GM23338 (cell line): ENCODE results near the gene MAGEA4. TPM values are rescaled to one million over a fixed set of nuclear protein-coding genes. Genes with fewer than 3 reads are reported as not detected.
A peak's percentile ranks its signal among the peaks of the same experiment; 100 is the strongest.

ENCODE experiments used
- ATAC-seq: fragments of 200-7000 bp; cut with Tn5 transposase; 3 replicates; pipeline ENCODE4 v1.9.1; 2020
- DNase-seq: peaks from one replicate; pipeline ENCODE4 v3.0.0-alpha.2; 2015; ENCODE audit warnings: low spot score
- H2AFZ ChIP-seq: fragments of 200-600 bp; sonication (generic); 2 replicates; pipeline ENCODE4 v1.8.0; 2016; ENCODE audit warnings: antibody characterized with exemption, mild to moderate bottlenecking, moderate library complexity
- H3F3A ChIP-seq: fragments of 200-600 bp; sonication (generic); replicated peaks from 2 replicates; pipeline ENCODE4 v1.8.0; 2017; ENCODE audit warnings: antibody characterized with exemption, mixed run types, low read depth
- H3K27ac ChIP-seq: fragments of 200-600 bp; sonication (generic); 2 replicates; pipeline ENCODE4 v1.6.1; 2016; ENCODE audit warnings: low read depth
- H3K27me3 ChIP-seq: fragments of 200-600 bp; sonication (generic); 2 replicates; pipeline ENCODE4 v1.8.0; 2016; ENCODE audit warnings: mild to moderate bottlenecking, mixed run types, moderate library complexity; ENCODE audit not compliant: insufficient read depth
- H3K36me3 ChIP-seq: fragments of 200-600 bp; sonication (generic); 2 replicates; pipeline ENCODE4 v1.8.0; 2016; ENCODE audit warnings: mild to moderate bottlenecking; ENCODE audit not compliant: insufficient read depth
- H3K4me1 ChIP-seq: fragments of 200-600 bp; sonication (generic); 2 replicates; pipeline ENCODE4 v1.8.0; 2016; ENCODE audit warnings: mild to moderate bottlenecking, moderate library complexity; ENCODE audit not compliant: insufficient read depth
- H3K4me2 ChIP-seq: fragments of 200-600 bp; sonication (generic); 2 replicates; pipeline ENCODE4 v1.7.1; 2017; ENCODE audit warnings: mixed run types
- H3K4me3 ChIP-seq: fragments of 200-600 bp; sonication (generic); 2 replicates; pipeline ENCODE4 v1.6.1; 2016; ENCODE audit warnings: mixed run types
- H3K79me2 ChIP-seq: fragments of 200-600 bp; sonication (generic); replicated peaks from 2 replicates; pipeline ENCODE4 v1.8.0; 2017; ENCODE audit warnings: mild to moderate bottlenecking; ENCODE audit not compliant: insufficient read depth
- H3K9me2 ChIP-seq: fragments of 200-600 bp; sonication (generic); 2 replicates; pipeline ENCODE4 v1.8.0; 2017; ENCODE audit not compliant: insufficient read depth
- H4K20me1 ChIP-seq: fragments of 200-600 bp; sonication (generic); replicated peaks from 2 replicates; pipeline ENCODE4 v1.8.0; 2017; ENCODE audit warnings: mild to moderate bottlenecking; ENCODE audit not compliant: insufficient read depth
- H3K27ac Mint-ChIP-seq: 2 replicates; pipeline ENCODE4 v1.8.0; 2020; ENCODE audit warnings: inconsistent platforms, mild to moderate bottlenecking, moderate library complexity, mixed read lengths
- H3K27me3 Mint-ChIP-seq: 3 replicates; pipeline ENCODE4 v1.8.0; 2022; ENCODE audit warnings: low read depth, mild to moderate bottlenecking, moderate library complexity, mixed read lengths, inconsistent platforms; ENCODE audit not compliant: insufficient read depth, poor library complexity
- H3K36me3 Mint-ChIP-seq: 3 replicates; pipeline ENCODE4 v1.8.0; 2021; ENCODE audit warnings: low read depth, mild to moderate bottlenecking, inconsistent platforms, moderate library complexity, mixed read lengths
- H3K4me1 Mint-ChIP-seq: 3 replicates; pipeline ENCODE4 v1.8.0; 2020; ENCODE audit warnings: mild to moderate bottlenecking, inconsistent platforms, mixed read lengths
- H3K4me3 Mint-ChIP-seq: 3 replicates; pipeline ENCODE4 v1.8.0; 2021; ENCODE audit warnings: moderate library complexity, mild to moderate bottlenecking, inconsistent platforms, mixed read lengths
- H3K9me3 Mint-ChIP-seq: 3 replicates; pipeline ENCODE4 v1.8.0; 2020; ENCODE audit warnings: moderate library complexity, mild to moderate bottlenecking, inconsistent platforms, mixed read lengths
- CREB1 ChIP-seq: fragments of 250-450 bp; sonication (Bioruptor Pico); IDR thresholded peaks from 2 replicates; pipeline ENCODE4 v1.5.0; 2020; ENCODE audit warnings: low read depth, mild to moderate bottlenecking, moderate library complexity
- CTCF ChIP-seq, 2 experiments: fragments of 200-600 bp in 1 of 2; sonication (generic) in 1 of 2; conservative IDR thresholded peaks; 2 replicates each; pipeline versions ENCODE4 v1.5.1 to v1.6.1; 2016 to 2017; ENCODE audit warnings: antibody characterized with exemption in 2 of 2, low read depth in 2 of 2, mild to moderate bottlenecking in 2 of 2, moderate library complexity in 1 of 2
- JUNB ChIP-seq: IDR thresholded peaks from one replicate; pipeline ENCODE4 v1.6.1; 2016; ENCODE audit warnings: antibody characterized with exemption; ENCODE audit not compliant: unreplicated experiment
- POLR2AphosphoS5 ChIP-seq: IDR thresholded peaks from 2 replicates; pipeline ENCODE4 v1.6.1; 2016; ENCODE audit warnings: antibody characterized with exemption, low read depth
- STAT1 ChIP-seq: IDR thresholded peaks from one replicate; pipeline ENCODE4 v1.6.1; 2016; ENCODE audit warnings: antibody characterized with exemption; ENCODE audit not compliant: unreplicated experiment
- ZNF331 ChIP-seq: fragments of 250-450 bp; sonication (Bioruptor Pico); IDR thresholded peaks from 2 replicates; pipeline ENCODE4 v1.5.0; 2020; ENCODE audit warnings: low read depth, mild to moderate bottlenecking, moderate library complexity
- polyA plus RNA-seq: library from polyadenylated mRNA; unstranded; fragments of >200 nt; fragmentation: Nextera tagmentation; extraction: Ambion mirVana; gene quantifications from 2 replicates; pipeline ENCODE4 v1.2.1, GENCODE V29; 2016
- total RNA-seq: library from RNA; depleted of rRNA; stranded (reverse); fragments of >200 nt; shearing (Covaris generic); gene quantifications from 2 replicates; pipeline ENCODE4 v1.2.3, GENCODE V29; 2014
- TF ChIP-seq, protein P1 (sequence below): IDR thresholded peaks from 2 replicates; pipeline ENCODE4 v1.6.1; 2016; ENCODE audit warnings: antibody characterized with exemption

Gene MAGEA4
- total and polyA plus RNA-seq, 2 experiments from 2014 or later = 0.73 to 2.8 TPM

- Histone ChIP-seq H3K4me3 (no peak overlapping the region), H2AFZ (no peak overlapping the region), H3K27ac (no peak overlapping the region), H3F3A (no peaks in the 10 kb centered on the region), H3K79me2 (0 out of 2 replicates have a peak, but pooled peaks cover 3% of the 10 kb centered on the region), H3K4me1 (peaks cover 5% of the 10 kb centered on the region; the same call in 1 of the 2 replicates), H3K4me2 (no peak overlapping the region), H3K36me3 (no peaks in the 10 kb centered on the region), H3K27me3 (peaks cover 17% of the 10 kb centered on the region), H4K20me1 (no peaks in the 10 kb centered on the region), H3K9me2 (no peaks in the 10 kb centered on the region)
- DNase-seq (no peak), ATAC-seq (no peak)
- Mint-ChIP-seq H3K27ac (no peak overlapping the region), H3K4me3 (no peak overlapping the region), H3K36me3 (peaks cover 19% of the 10 kb centered on the region), H3K9me3 (no peaks in the 10 kb centered on the region; the same call in 2 of the 3 replicates), H3K27me3 (peaks cover 19% of the 10 kb centered on the region), H3K4me1 (peaks cover 12% of the 10 kb centered on the region)
- TF ChIP-seq POLR2AphosphoS5 (no peak), ZNF331 (CRISPR knock-in tag) (no peak), STAT1 (no peak), CREB1 (CRISPR knock-in tag) (no peak)
These were observed 58.0 kb downstream of the MAGEA4 start for GRCh38 chrX:151970661-151971060.

- peaks cover 12% of the 10 kb centered on the region for H3K4me1 Mint-ChIP-seq
- Histone ChIP-seq H3K9me2 (no peaks in the 10 kb centered on the region), H3K36me3 (no peaks in the 10 kb centered on the region), H3K27me3 (peaks cover 17% of the 10 kb centered on the region), H3K79me2 (0 out of 2 replicates have a peak, but pooled peaks cover 3% of the 10 kb centered on the region), H3K4me3 (peak overlapping the region; percentile 46), H3K4me2 (peak overlapping the region; percentile 68), H4K20me1 (no peaks in the 10 kb centered on the region), H2AFZ (no peak overlapping the region), H3F3A (no peaks in the 10 kb centered on the region), H3K27ac (no peak overlapping the region), H3K4me1 (peaks cover 5% of the 10 kb centered on the region; the same call in 1 of the 2 replicates)
- peaks cover 14% of the 10 kb centered on the region for H3K36me3 Mint-ChIP-seq
- no peaks in the 10 kb centered on the region; the same call in 2 of the 3 replicates for H3K9me3 Mint-ChIP-seq
- peaks cover 25% of the 10 kb centered on the region for H3K27me3 Mint-ChIP-seq
- H3K27ac Mint-ChIP-seq = no peak overlapping the region
- TF ChIP-seq CTCF (conservative IDR thresholded peaks at IDR 0.05; ENCODE audit: low read depth in 2 of 2) = no peak
- no peak for TF ChIP-seq ZNF331 (CRISPR knock-in tag)
- TF ChIP-seq, protein P1, sequence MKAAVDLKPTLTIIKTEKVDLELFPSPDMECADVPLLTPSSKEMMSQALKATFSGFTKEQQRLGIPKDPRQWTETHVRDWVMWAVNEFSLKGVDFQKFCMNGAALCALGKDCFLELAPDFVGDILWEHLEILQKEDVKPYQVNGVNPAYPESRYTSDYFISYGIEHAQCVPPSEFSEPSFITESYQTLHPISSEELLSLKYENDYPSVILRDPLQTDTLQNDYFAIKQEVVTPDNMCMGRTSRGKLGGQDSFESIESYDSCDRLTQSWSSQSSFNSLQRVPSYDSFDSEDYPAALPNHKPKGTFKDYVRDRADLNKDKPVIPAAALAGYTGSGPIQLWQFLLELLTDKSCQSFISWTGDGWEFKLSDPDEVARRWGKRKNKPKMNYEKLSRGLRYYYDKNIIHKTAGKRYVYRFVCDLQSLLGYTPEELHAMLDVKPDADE = no peak
- no peak for TF ChIP-seq CREB1 (CRISPR knock-in tag)
- no peak for TF ChIP-seq JUNB
- ATAC-seq = no peak
- DNase-seq = no peak
- H3K4me3 Mint-ChIP-seq = peak overlapping the region; percentile 68
These were observed 60.5 kb downstream of the MAGEA4 start for GRCh38 chrX:151973060-151973661.
